ENCODE data around the gene KRT81.

- TF ChIP-seq, protein P1, sequence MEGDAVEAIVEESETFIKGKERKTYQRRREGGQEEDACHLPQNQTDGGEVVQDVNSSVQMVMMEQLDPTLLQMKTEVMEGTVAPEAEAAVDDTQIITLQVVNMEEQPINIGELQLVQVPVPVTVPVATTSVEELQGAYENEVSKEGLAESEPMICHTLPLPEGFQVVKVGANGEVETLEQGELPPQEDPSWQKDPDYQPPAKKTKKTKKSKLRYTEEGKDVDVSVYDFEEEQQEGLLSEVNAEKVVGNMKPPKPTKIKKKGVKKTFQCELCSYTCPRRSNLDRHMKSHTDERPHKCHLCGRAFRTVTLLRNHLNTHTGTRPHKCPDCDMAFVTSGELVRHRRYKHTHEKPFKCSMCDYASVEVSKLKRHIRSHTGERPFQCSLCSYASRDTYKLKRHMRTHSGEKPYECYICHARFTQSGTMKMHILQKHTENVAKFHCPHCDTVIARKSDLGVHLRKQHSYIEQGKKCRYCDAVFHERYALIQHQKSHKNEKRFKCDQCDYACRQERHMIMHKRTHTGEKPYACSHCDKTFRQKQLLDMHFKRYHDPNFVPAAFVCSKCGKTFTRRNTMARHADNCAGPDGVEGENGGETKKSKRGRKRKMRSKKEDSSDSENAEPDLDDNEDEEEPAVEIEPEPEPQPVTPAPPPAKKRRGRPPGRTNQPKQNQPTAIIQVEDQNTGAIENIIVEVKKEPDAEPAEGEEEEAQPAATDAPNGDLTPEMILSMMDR (IDR thresholded peaks at IDR 0.05; ENCODE audit: low read length) = no peak
- no peak for TF ChIP-seq EZH2 (IDR thresholded peaks at IDR 0.05; ENCODE audit: borderline replicate concordance, low read length)
These were observed 19.9 kb upstream of the KRT81 start for GRCh38 chr12:52311285-52311648.

Data from OCI-LY1 (cell line).